HepG2 (cell line): ENCODE results near the gene PLXNC1. TPM values are rescaled to one million over a fixed set of nuclear protein-coding genes. Genes with fewer than 3 reads are reported as not detected.

Experiments used
- ETV6 ChIP-seq: sonication (generic); formaldehyde crosslinking; conservative IDR thresholded peaks from 2 replicates; pipeline ENCODE4 v1.4.0; 2020; ENCODE audit warnings: missing genetic modification reagents
- HNRNPLL ChIP-seq: fragments of 200-400 bp; formaldehyde crosslinking; IDR thresholded peaks from 2 replicates; pipeline ENCODE4 v1.6.1; 2017; ENCODE audit warnings: mild to moderate bottlenecking, low read depth, low read length; ENCODE audit not compliant: poor library complexity, severe bottlenecking
- HNRNPUL1 ChIP-seq: fragments of 200-400 bp; formaldehyde crosslinking; IDR thresholded peaks from 2 replicates; pipeline ENCODE4 v1.6.1; 2017; ENCODE audit warnings: low read depth, mild to moderate bottlenecking, low read length, moderate library complexity
- KAT8 ChIP-seq: IDR thresholded peaks from 2 replicates; pipeline ENCODE4 v1.6.1; 2016; ENCODE audit warnings: missing genetic modification reagents, missing compliant biosample characterization
- MIER2 ChIP-seq: IDR thresholded peaks from 2 replicates; pipeline ENCODE4 v1.6.1; 2016; ENCODE audit warnings: missing biosample characterization, missing genetic modification reagents
- PLRG1 ChIP-seq: fragments of 450-650 bp; conservative IDR thresholded peaks from 2 replicates; pipeline ENCODE4 v1.6.1; 2016
- SNAPC4 ChIP-seq: sonication (generic); formaldehyde crosslinking; IDR thresholded peaks from 2 replicates; pipeline ENCODE4 v1.4.0; 2020; ENCODE audit warnings: mild to moderate bottlenecking, missing genetic modification reagents
- ZBTB38 ChIP-seq: sonication (generic); formaldehyde crosslinking; IDR thresholded peaks from 2 replicates; pipeline ENCODE4 v1.5.1; 2020; ENCODE audit warnings: mild to moderate bottlenecking, missing genetic modification reagents
- ZFP82 ChIP-seq: sonication (generic); formaldehyde crosslinking; IDR thresholded peaks from 2 replicates; pipeline ENCODE4 v1.5.1; 2020; ENCODE audit warnings: mild to moderate bottlenecking, missing genetic modification reagents, borderline replicate concordance
- ZNF136 ChIP-seq: sonication (generic); formaldehyde crosslinking; IDR thresholded peaks from 2 replicates; pipeline ENCODE4 v1.8.1; 2022; ENCODE audit warnings: low read depth, mild to moderate bottlenecking, moderate library complexity, missing genetic modification reagents
- ZNF280D ChIP-seq: sonication (generic); formaldehyde crosslinking; IDR thresholded peaks from 2 replicates; pipeline ENCODE4 v1.5.1; 2020; ENCODE audit warnings: mild to moderate bottlenecking, missing genetic modification reagents
- ZNF296 ChIP-seq: sonication (generic); formaldehyde crosslinking; conservative IDR thresholded peaks from 2 replicates; pipeline ENCODE4 v1.5.0; 2020; ENCODE audit warnings: mild to moderate bottlenecking, missing genetic modification reagents
- ZNF703 ChIP-seq: sonication (generic); formaldehyde crosslinking; IDR thresholded peaks from 2 replicates; pipeline ENCODE4 v1.5.1; 2020; ENCODE audit warnings: missing genetic modification reagents, mild to moderate bottlenecking, moderate library complexity, borderline replicate concordance
- polyA plus RNA-seq, 8 experiments: library from polyadenylated mRNA; depleted of rRNA in 3 of 8; stranded (reverse) in 7 of 8; unstranded in 1 of 8; fragments of >200 nt; fragmentation: Illumina TruSeq in 4 of 8; extraction: Trizol in 4 of 8; gene quantifications; 2 replicates each; pipeline versions ENCODE4 v1.2.1 to v1.2.3, GENCODE V29; 2011 to 2016; ENCODE audit warnings: low read depth in 4 of 8, missing spikeins in 1 of 8, mixed read lengths in 1 of 8; ENCODE audit not compliant: insufficient read depth in 1 of 8
- total RNA-seq, 5 experiments: library from RNA; depleted of rRNA; stranded (reverse); fragments of >200 nt; fragmentation: Illumina TruSeq; extraction: Trizol; gene quantifications; 2 replicates each; pipeline ENCODE4 v1.2.3, GENCODE V29; 2016; ENCODE audit warnings: low read depth in 1 of 5
- TF ChIP-seq, protein P1 (sequence below): sonication (generic); formaldehyde crosslinking; IDR thresholded peaks from 2 replicates; pipeline ENCODE4 v1.5.0; 2020; ENCODE audit warnings: mild to moderate bottlenecking, missing genetic modification reagents, borderline replicate concordance
- TF ChIP-seq, protein P2 (sequence below): sonication (generic); formaldehyde crosslinking; IDR thresholded peaks from 2 replicates; pipeline ENCODE4 v1.8.1; 2022; ENCODE audit warnings: low read depth, mild to moderate bottlenecking, missing genetic modification reagents

The PLXNC1 gene
- total and polyA plus RNA-seq, 2 of the 13 experiments (the other 11 are each of a cell fraction or from before 2014, with no cell fraction given) = 6.6 to 11.2 TPM

- TF ChIP-seq SNAPC4 (CRISPR knock-in tag) (no peak), PLRG1 (no peak), ZNF136 (CRISPR knock-in tag) (no peak), ZNF703 (CRISPR knock-in tag) (no peak), KAT8 (CRISPR knock-in tag) (0 out of 2 replicates have a peak, but pooled peaks have one; percentile 17), ZNF280D (CRISPR knock-in tag) (no peak), HNRNPUL1 (no peak), ZFP82 (no peak), ETV6 (CRISPR knock-in tag) (no peak), ZBTB38 (CRISPR knock-in tag) (no peak), MIER2 (CRISPR knock-in tag) (no peak), ZNF296 (CRISPR knock-in tag) (no peak), HNRNPLL (no peak)
- TF ChIP-seq, protein P1, sequence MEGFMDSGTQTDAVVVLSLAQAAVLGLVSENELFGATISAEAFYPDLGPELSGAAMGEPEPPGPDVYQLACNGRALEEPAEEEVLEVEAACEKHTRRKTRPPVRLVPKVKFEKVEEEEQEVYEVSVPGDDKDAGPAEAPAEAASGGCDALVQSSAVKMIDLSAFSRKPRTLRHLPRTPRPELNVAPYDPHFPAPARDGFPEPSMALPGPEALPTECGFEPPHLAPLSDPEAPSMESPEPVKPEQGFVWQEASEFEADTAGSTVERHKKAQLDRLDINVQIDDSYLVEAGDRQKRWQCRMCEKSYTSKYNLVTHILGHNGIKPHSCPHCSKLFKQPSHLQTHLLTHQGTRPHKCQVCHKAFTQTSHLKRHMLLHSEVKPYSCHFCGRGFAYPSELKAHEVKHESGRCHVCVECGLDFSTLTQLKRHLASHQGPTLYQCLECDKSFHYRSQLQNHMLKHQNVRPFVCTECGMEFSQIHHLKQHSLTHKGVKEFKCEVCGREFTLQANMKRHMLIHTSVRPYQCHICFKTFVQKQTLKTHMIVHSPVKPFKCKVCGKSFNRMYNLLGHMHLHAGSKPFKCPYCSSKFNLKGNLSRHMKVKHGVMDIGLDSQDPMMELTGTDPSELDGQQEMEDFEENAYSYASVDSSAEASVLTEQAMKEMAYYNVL (CRISPR knock-in tag) = no peak
- TF ChIP-seq, protein P2, sequence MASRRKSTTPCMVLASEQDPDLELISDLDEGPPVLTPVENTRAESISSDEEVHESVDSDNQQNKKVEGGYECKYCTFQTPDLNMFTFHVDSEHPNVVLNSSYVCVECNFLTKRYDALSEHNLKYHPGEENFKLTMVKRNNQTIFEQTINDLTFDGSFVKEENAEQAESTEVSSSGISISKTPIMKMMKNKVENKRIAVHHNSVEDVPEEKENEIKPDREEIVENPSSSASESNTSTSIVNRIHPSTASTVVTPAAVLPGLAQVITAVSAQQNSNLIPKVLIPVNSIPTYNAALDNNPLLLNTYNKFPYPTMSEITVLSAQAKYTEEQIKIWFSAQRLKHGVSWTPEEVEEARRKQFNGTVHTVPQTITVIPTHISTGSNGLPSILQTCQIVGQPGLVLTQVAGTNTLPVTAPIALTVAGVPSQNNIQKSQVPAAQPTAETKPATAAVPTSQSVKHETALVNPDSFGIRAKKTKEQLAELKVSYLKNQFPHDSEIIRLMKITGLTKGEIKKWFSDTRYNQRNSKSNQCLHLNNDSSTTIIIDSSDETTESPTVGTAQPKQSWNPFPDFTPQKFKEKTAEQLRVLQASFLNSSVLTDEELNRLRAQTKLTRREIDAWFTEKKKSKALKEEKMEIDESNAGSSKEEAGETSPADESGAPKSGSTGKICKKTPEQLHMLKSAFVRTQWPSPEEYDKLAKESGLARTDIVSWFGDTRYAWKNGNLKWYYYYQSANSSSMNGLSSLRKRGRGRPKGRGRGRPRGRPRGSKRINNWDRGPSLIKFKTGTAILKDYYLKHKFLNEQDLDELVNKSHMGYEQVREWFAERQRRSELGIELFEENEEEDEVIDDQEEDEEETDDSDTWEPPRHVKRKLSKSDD = no peak
Measured at GRCh38 chr12:94202245-94203180, 54.1 kb downstream of the PLXNC1 start (continued).
